Measurements from ENCODE around the gene KIF1C. TPM values are rescaled to one million over a fixed set of nuclear protein-coding genes. Genes with fewer than 3 reads are reported as not detected.
A peak's percentile ranks its signal among the peaks of the same experiment; 100 is the strongest.

KIF1C gene
- total RNA-seq, 1 experiment from 2014 or later = 85.6 TPM

DNA sequence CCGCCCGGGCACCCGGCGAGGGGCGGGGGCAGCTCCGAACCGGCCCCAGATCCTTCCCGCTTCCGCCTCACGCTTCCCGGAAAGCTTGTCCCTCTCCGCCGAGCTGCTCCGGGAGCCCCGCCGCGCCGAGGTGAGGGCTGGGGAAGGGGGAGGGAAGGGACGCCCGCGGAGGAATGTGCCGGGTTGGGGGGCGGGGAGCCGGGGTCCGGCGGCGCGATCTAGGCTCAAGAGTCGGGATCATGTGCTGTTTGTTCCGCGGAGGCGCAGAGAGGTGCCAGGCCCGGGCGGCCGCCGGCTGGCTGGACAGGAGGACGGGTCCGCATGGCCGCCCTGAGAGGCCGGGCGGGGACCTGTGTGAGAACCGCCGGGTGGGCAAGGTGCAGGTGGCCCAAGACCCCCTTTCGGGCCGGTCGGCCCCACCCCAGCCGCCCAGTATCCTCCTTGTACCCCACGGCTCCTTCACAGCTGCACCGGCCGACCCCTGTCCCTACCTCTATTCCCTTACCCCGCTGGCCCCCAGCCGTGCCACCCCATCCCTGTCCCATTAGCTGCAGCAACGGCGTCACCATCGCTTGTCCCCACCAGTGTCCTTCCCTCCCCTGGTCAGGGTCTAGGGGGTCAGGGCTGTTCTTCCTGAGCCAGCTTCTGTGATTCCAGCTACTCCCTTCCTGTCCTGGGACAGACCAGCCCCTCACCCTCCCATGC is 429 bp downstream of the KIF1C start:
- Histone ChIP-seq H4K91ac (ENCODE audit: insufficient read length, low read depth, low read length) (no peak overlapping the region), H4K5ac (ENCODE audit: insufficient read length, low read depth, low read length) (no peak overlapping the region), H2AFZ (ENCODE audit: low read length) (no peak overlapping the region), H3K79me1 (ENCODE audit: insufficient read depth, low read depth, low read length, poor library complexity, severe bottlenecking) (peaks cover 8% of the 10 kb centered on the region), H4K8ac (replicated peaks; ENCODE audit: insufficient read length, low read depth, low read length) (no peak overlapping the region), H3K18ac (ENCODE audit: insufficient read length, low read depth, low read length) (no peak overlapping the region), H2AK5ac (ENCODE audit: insufficient read length, low read length) (no peak overlapping the region), H3K23ac (ENCODE audit: insufficient read length, low read depth, low read length) (no peak overlapping the region), H2BK15ac (ENCODE audit: low read depth, low read length) (no peak overlapping the region), H3K79me2 (ENCODE audit: insufficient read depth, low read length) (peaks cover 4% of the 10 kb centered on the region; the same call in 1 of the 2 replicates), H3K27ac (ENCODE audit: insufficient read length, low read depth, low read length) (no peak overlapping the region), H2BK120ac (ENCODE audit: low read depth, low read length, poor library complexity, severe bottlenecking) (no peak overlapping the region), H3K4me1 (ENCODE audit: insufficient read depth, low read length) (peaks cover 2% of the 10 kb centered on the region), H2BK20ac (ENCODE audit: low read depth, low read length, poor library complexity, severe bottlenecking) (no peak overlapping the region), H2BK5ac (ENCODE audit: insufficient read length, low read length) (no peak overlapping the region), H3K56ac (ENCODE audit: insufficient read length, low read depth, low read length) (no peak overlapping the region), H3K14ac (ENCODE audit: insufficient read depth, low read length) (peak overlapping the region; percentile 45), H3K23me2 (ENCODE audit: insufficient read length, low read depth, low read length, poor library complexity, severe bottlenecking) (peaks cover 14% of the 10 kb centered on the region), H3K27me3 (ENCODE audit: insufficient read depth, low read length) (no peaks in the 10 kb centered on the region; the same call in 1 of the 2 replicates), H2BK12ac (ENCODE audit: insufficient read length, low read depth, low read length) (no peak overlapping the region), H3K9me3 (ENCODE audit: control insufficient read depth, low read depth, low read length) (no peaks in the 10 kb centered on the region), H3K9ac (ENCODE audit: extremely low read depth, insufficient read length, low read length) (peak overlapping the region; percentile 48), H3T11ph (ENCODE audit: low read length) (no peak overlapping the region), H3K4me2 (ENCODE audit: insufficient read depth, insufficient read length, low read length) (peak overlapping the region; percentile 95), H3K4ac (ENCODE audit: low read depth, low read length) (no peak overlapping the region), H4K20me1 (ENCODE audit: control insufficient read depth, insufficient read depth, insufficient read length) (no peaks in the 10 kb centered on the region)
- TF ChIP-seq CTCF (conservative IDR thresholded peaks at IDR 0.05) = no peak
- Mint-ChIP-seq H3K4me3 (peak overlapping the region; percentile 88 to 92), H3K9me3 (no peaks in the 10 kb centered on the region), H3K4me1 (peaks cover 12 to 20% of the 10 kb centered on the region in 2 experiments), H3K27me3 (ENCODE audit: low read depth) (peaks cover 26% of the 10 kb centered on the region), H3K27ac (peak overlapping the region in 1 of 3 experiments; percentile 67; a peak in 1 of 7 replicates), H3K36me3 (ENCODE audit: insufficient read depth in 1 of 3, low read depth in 3 of 3) (peaks cover 15 to 28% (median 28%) of the 10 kb centered on the region in 3 experiments)
- DNase-seq = peak; percentile 72
- WGBS (ENCODE audit: extremely low coverage, insufficient read length, low lambda C conversion rate) = no CpG with 5 or more reads among the region's 55 CpGs

All from H9 (cell line).